BE2C (cell line): Measurements from ENCODE around the gene PGC.

ENCODE experiments used
- DNase-seq: peaks from one replicate; pipeline ENCODE4 v3.0.0-alpha.2; 2020
- H3K27me3 ChIP-seq: fragments of 250-450 bp; sonication (Bioruptor Pico); 2 replicates; pipeline ENCODE4 v1.5.1; 2020; ENCODE audit warnings: mild to moderate bottlenecking
- H3K36me3 ChIP-seq: fragments of 250-450 bp; sonication (Bioruptor Pico); 2 replicates; pipeline ENCODE4 v1.5.1; 2020; ENCODE audit warnings: mild to moderate bottlenecking
- H3K4me1 ChIP-seq: fragments of 250-450 bp; sonication (Bioruptor Pico); 2 replicates; pipeline ENCODE4 v1.5.1; 2020
- H3K4me3 ChIP-seq: 2 replicates; pipeline ENCODE4 v1.5.1; 2011; ENCODE audit warnings: low read depth, low read length
- H3K9me3 ChIP-seq: fragments of 250-450 bp; sonication (Bioruptor Pico); 2 replicates; pipeline ENCODE4 v1.5.1; 2020
- CTCF ChIP-seq: IDR thresholded peaks from 2 replicates; pipeline ENCODE4 v1.5.1; 2012; ENCODE audit warnings: mild to moderate bottlenecking, low read depth, low read length

The PGC gene

GRCh38 chr6:41702089-41702745, 45.0 kb downstream of the PGC start:
- no peaks in the 10 kb centered on the region for H3K9me3 ChIP-seq
- no peak for DNase-seq
- no peak overlapping the region for H3K4me3 ChIP-seq
- TF ChIP-seq CTCF = no peak
- H3K27me3 ChIP-seq = no peaks in the 10 kb centered on the region
- H3K4me1 ChIP-seq = peaks cover 8% of the 10 kb centered on the region
- H3K36me3 ChIP-seq = no peaks in the 10 kb centered on the region

- no peaks in the 10 kb centered on the region for H3K27me3 ChIP-seq
- H3K9me3 ChIP-seq = no peaks in the 10 kb centered on the region
- no peaks in the 10 kb centered on the region for H3K4me1 ChIP-seq
- TF ChIP-seq CTCF = no peak
- H3K36me3 ChIP-seq = no peaks in the 10 kb centered on the region
- H3K4me3 ChIP-seq = no peak overlapping the region
- DNase-seq = no peak
These were observed 46.5 kb downstream of the PGC start for GRCh38 chr6:41700463-41701347.

GRCh38 chr6:41699063-41699462, 48.1 kb downstream of the PGC start:
- Histone ChIP-seq H3K4me3 (no peak overlapping the region), H3K9me3 (no peaks in the 10 kb centered on the region), H3K4me1 (no peaks in the 10 kb centered on the region), H3K36me3 (no peaks in the 10 kb centered on the region), H3K27me3 (no peaks in the 10 kb centered on the region)
- no peak for DNase-seq
- no peak for TF ChIP-seq CTCF

- no peak for TF ChIP-seq CTCF
- Histone ChIP-seq H3K36me3 (no peaks in the 10 kb centered on the region), H3K4me1 (no peaks in the 10 kb centered on the region), H3K4me3 (no peak overlapping the region), H3K27me3 (no peaks in the 10 kb centered on the region), H3K9me3 (no peaks in the 10 kb centered on the region)
- DNase-seq = no peak
These were observed 49.1 kb downstream of the PGC start for GRCh38 chr6:41697861-41698781.

GRCh38 chr6:41696788-41697187, 50.4 kb downstream of the PGC start:
- TF ChIP-seq CTCF = no peak
- no peak for DNase-seq

More at GRCh38 chr6:41696788-41697187, 50.4 kb downstream of the PGC start:
- Histone ChIP-seq H3K4me1 (no peaks in the 10 kb centered on the region), H3K9me3 (no peaks in the 10 kb centered on the region), H3K27me3 (no peaks in the 10 kb centered on the region), H3K36me3 (no peaks in the 10 kb centered on the region), H3K4me3 (no peak overlapping the region)
